ENCODE data around the gene TBC1D8.

GRCh38 chr2:101025561-101025960, 125.6 kb downstream of the TBC1D8 start:
- TF ChIP-seq GTF2F1 (IDR thresholded peaks at IDR 0.05; ENCODE audit: low read length) (no peak), TOE1 (CRISPR knock-in tag; IDR thresholded peaks at IDR 0.05) (no peak), NR2F1 (CRISPR knock-in tag; IDR thresholded peaks at IDR 0.05) (no peak), ATF7 (IDR thresholded peaks at IDR 0.05) (no peak), ATF7 (CRISPR knock-in tag; IDR thresholded peaks at IDR 0.05) (no peak), RFX5 (IDR thresholded peaks at IDR 0.05; ENCODE audit: low read depth, low read length) (no peak)
- TF ChIP-seq, protein P1, sequence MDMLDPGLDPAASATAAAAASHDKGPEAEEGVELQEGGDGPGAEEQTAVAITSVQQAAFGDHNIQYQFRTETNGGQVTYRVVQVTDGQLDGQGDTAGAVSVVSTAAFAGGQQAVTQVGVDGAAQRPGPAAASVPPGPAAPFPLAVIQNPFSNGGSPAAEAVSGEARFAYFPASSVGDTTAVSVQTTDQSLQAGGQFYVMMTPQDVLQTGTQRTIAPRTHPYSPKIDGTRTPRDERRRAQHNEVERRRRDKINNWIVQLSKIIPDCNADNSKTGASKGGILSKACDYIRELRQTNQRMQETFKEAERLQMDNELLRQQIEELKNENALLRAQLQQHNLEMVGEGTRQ (IDR thresholded peaks at IDR 0.05; ENCODE audit: low read depth, low read length): no peak
- TF ChIP-seq, protein P1 (CRISPR knock-in tag; IDR thresholded peaks at IDR 0.05; ENCODE audit: borderline replicate concordance): no peak
- TF ChIP-seq, protein P2, sequence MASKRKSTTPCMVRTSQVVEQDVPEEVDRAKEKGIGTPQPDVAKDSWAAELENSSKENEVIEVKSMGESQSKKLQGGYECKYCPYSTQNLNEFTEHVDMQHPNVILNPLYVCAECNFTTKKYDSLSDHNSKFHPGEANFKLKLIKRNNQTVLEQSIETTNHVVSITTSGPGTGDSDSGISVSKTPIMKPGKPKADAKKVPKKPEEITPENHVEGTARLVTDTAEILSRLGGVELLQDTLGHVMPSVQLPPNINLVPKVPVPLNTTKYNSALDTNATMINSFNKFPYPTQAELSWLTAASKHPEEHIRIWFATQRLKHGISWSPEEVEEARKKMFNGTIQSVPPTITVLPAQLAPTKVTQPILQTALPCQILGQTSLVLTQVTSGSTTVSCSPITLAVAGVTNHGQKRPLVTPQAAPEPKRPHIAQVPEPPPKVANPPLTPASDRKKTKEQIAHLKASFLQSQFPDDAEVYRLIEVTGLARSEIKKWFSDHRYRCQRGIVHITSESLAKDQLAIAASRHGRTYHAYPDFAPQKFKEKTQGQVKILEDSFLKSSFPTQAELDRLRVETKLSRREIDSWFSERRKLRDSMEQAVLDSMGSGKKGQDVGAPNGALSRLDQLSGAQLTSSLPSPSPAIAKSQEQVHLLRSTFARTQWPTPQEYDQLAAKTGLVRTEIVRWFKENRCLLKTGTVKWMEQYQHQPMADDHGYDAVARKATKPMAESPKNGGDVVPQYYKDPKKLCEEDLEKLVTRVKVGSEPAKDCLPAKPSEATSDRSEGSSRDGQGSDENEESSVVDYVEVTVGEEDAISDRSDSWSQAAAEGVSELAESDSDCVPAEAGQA (IDR thresholded peaks at IDR 0.05; ENCODE audit: low read depth): no peak
- TF ChIP-seq, protein P2 (CRISPR knock-in tag; IDR thresholded peaks at IDR 0.05; ENCODE audit: borderline replicate concordance): no peak
- TF ChIP-seq, protein P3, sequence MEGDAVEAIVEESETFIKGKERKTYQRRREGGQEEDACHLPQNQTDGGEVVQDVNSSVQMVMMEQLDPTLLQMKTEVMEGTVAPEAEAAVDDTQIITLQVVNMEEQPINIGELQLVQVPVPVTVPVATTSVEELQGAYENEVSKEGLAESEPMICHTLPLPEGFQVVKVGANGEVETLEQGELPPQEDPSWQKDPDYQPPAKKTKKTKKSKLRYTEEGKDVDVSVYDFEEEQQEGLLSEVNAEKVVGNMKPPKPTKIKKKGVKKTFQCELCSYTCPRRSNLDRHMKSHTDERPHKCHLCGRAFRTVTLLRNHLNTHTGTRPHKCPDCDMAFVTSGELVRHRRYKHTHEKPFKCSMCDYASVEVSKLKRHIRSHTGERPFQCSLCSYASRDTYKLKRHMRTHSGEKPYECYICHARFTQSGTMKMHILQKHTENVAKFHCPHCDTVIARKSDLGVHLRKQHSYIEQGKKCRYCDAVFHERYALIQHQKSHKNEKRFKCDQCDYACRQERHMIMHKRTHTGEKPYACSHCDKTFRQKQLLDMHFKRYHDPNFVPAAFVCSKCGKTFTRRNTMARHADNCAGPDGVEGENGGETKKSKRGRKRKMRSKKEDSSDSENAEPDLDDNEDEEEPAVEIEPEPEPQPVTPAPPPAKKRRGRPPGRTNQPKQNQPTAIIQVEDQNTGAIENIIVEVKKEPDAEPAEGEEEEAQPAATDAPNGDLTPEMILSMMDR (CRISPR knock-in tag; IDR thresholded peaks at IDR 0.05): no peak
- TF ChIP-seq, protein P4, sequence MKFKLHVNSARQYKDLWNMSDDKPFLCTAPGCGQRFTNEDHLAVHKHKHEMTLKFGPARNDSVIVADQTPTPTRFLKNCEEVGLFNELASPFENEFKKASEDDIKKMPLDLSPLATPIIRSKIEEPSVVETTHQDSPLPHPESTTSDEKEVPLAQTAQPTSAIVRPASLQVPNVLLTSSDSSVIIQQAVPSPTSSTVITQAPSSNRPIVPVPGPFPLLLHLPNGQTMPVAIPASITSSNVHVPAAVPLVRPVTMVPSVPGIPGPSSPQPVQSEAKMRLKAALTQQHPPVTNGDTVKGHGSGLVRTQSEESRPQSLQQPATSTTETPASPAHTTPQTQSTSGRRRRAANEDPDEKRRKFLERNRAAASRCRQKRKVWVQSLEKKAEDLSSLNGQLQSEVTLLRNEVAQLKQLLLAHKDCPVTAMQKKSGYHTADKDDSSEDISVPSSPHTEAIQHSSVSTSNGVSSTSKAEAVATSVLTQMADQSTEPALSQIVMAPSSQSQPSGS (CRISPR knock-in tag; IDR thresholded peaks at IDR 0.05): no peak

All from HepG2 (cell line).